IMR-90 (cell line): ENCODE results near the gene OXSR1. TPM values are rescaled to one million over a fixed set of nuclear protein-coding genes. Genes with fewer than 3 reads are reported as not detected.

Experiments used
- ATAC-seq: fragments of 200-7000 bp; cut with Tn5 transposase; 2 replicates; pipeline ENCODE4 v1.9.1; 2020; ENCODE audit warnings: low read depth, mild to moderate bottlenecking, moderate library complexity
- Bru-seq: library from RNA; stranded (reverse); fragments of 400-500 nt; gene quantifications from one replicate; lab custom pipeline; 2021; lab: Mats Ljungman, UMichigan
- BruChase-seq, 2 experiments: library from RNA; stranded (reverse); fragments of 400-500 nt; gene quantifications; one replicate each; lab custom pipeline; 2021; lab: Mats Ljungman, UMichigan
- BruUV-seq: library from RNA; stranded (reverse); fragments of 400-500 nt; replicated peaks from 2 replicates; lab custom pipeline; 2021; lab: Mats Ljungman, UMichigan
- CTCF ChIA-PET: fragments of 300-600 bp; formaldehyde crosslinking; extraction: SDS; loops from one replicate; lab custom pipeline; 2021; ENCODE audit warnings: antibody characterized with exemption; lab: Yijun Ruan, JAX
- POLR2A ChIA-PET: fragments of 300-600 bp; sonication (Branson Sonifier 250); formaldehyde crosslinking; loops from one replicate; lab custom pipeline; 2022; ENCODE audit warnings: antibody characterized with exemption; ENCODE audit not compliant: unreplicated experiment; lab: Charles Lee
- DNase-seq: peaks from one replicate; pipeline ENCODE4 v3.0.0; 2013
- H2AFZ ChIP-seq: replicated peaks from 2 replicates; pipeline ENCODE3; 2013; ENCODE audit warnings: low read length, mild to moderate bottlenecking; ENCODE audit not compliant: poor library complexity
- H2AK5ac ChIP-seq: 2 replicates; pipeline ENCODE4 v1.6.1; 2013; ENCODE audit warnings: low read depth, low read length, inconsistent platforms
- H2AK9ac ChIP-seq: replicated peaks from 2 replicates; pipeline ENCODE3; 2013; ENCODE audit warnings: mild to moderate bottlenecking, low read depth, low read length, moderate library complexity; ENCODE audit not compliant: poor library complexity
- H2BK120ac ChIP-seq: 2 replicates; pipeline ENCODE4 v1.6.1; 2013; ENCODE audit warnings: low read depth, low read length, inconsistent platforms
- H2BK15ac ChIP-seq: 3 replicates; pipeline ENCODE4 v1.6.1; 2013; ENCODE audit warnings: low read depth, low read length, inconsistent platforms
- H2BK20ac ChIP-seq: 2 replicates; pipeline ENCODE4 v1.6.1; 2013; ENCODE audit warnings: low read depth, mild to moderate bottlenecking, inconsistent platforms, low read length, moderate library complexity
- H2BK5ac ChIP-seq: 2 replicates; pipeline ENCODE4 v1.6.1; 2013; ENCODE audit warnings: mild to moderate bottlenecking, low read depth, low read length, inconsistent platforms; ENCODE audit not compliant: poor library complexity, severe bottlenecking
- H3K14ac ChIP-seq: replicated peaks from 2 replicates; pipeline ENCODE4 v1.6.1; 2013; ENCODE audit warnings: low read depth, low read length, inconsistent platforms
- H3K18ac ChIP-seq: 2 replicates; pipeline ENCODE4 v1.6.1; 2013; ENCODE audit warnings: low read depth, low read length, control low read depth
- H3K23ac ChIP-seq: 2 replicates; pipeline ENCODE4 v1.6.1; 2013; ENCODE audit warnings: low read depth, low read length, inconsistent platforms
- H3K27ac ChIP-seq: 2 replicates; pipeline ENCODE4 v1.5.1; 2013; ENCODE audit warnings: mild to moderate bottlenecking, control low read depth, low read length; ENCODE audit not compliant: insufficient read depth
- H3K27me3 ChIP-seq: 2 replicates; pipeline ENCODE4 v1.6.1; 2013; ENCODE audit warnings: low read length; ENCODE audit not compliant: control insufficient read depth, insufficient read depth
- H3K36me3 ChIP-seq: 2 replicates; pipeline ENCODE4 v1.6.1; 2013; ENCODE audit warnings: low read length, mixed read lengths; ENCODE audit not compliant: control insufficient read depth, insufficient read depth
- H3K4ac ChIP-seq: 2 replicates; pipeline ENCODE4 v1.6.1; 2013; ENCODE audit warnings: low read depth, low read length, inconsistent platforms
- H3K4me1 ChIP-seq: 2 replicates; pipeline ENCODE4 v1.6.1; 2013; ENCODE audit warnings: low read length, mixed read lengths; ENCODE audit not compliant: control insufficient read depth, insufficient read depth
- H3K4me2 ChIP-seq: 2 replicates; pipeline ENCODE4 v1.6.1; 2013; ENCODE audit warnings: low read depth, mild to moderate bottlenecking, control low read depth, low read length, moderate library complexity
- H3K4me3 ChIP-seq: 2 replicates; pipeline ENCODE4 v1.5.1; 2013; ENCODE audit warnings: low read depth, mild to moderate bottlenecking, control low read depth, low read length, moderate library complexity; ENCODE audit not compliant: insufficient read depth
- H3K56ac ChIP-seq: 2 replicates; pipeline ENCODE4 v1.6.1; 2013; ENCODE audit warnings: low read length, inconsistent platforms; ENCODE audit not compliant: insufficient read depth; ENCODE audit errors: extremely low read depth
- H3K79me1 ChIP-seq, 2 experiments: 2 replicates each; pipeline ENCODE4 v1.6.1; 2013; ENCODE audit warnings: low read length in 2 of 2, inconsistent platforms in 1 of 2, low read depth in 1 of 2
- H3K9ac ChIP-seq: 2 replicates; pipeline ENCODE4 v1.6.1; 2013; ENCODE audit warnings: low read depth, low read length, control low read depth
- H3K9me1 ChIP-seq: 2 replicates; pipeline ENCODE4 v1.6.1; 2013; ENCODE audit warnings: low read length, inconsistent platforms; ENCODE audit not compliant: insufficient read depth
- H3K9me3 ChIP-seq: 2 replicates; pipeline ENCODE4 v1.6.1; 2013; ENCODE audit warnings: low read length; ENCODE audit not compliant: control insufficient read depth, insufficient read depth
- H4K20me1 ChIP-seq: 2 replicates; pipeline ENCODE4 v1.6.1; 2013; ENCODE audit warnings: low read length, inconsistent platforms; ENCODE audit not compliant: insufficient read depth
- H4K5ac ChIP-seq: 2 replicates; pipeline ENCODE4 v1.6.1; 2013; ENCODE audit warnings: mild to moderate bottlenecking, low read depth, low read length, control low read depth
- H4K8ac ChIP-seq, 2 experiments: 2 replicates each; pipeline ENCODE4 v1.6.1; 2013; ENCODE audit warnings: low read depth in 2 of 2, low read length in 2 of 2, control low read depth in 1 of 2, inconsistent platforms in 1 of 2
- H4K91ac ChIP-seq: 2 replicates; pipeline ENCODE4 v1.6.1; 2013; ENCODE audit warnings: low read depth, low read length, inconsistent platforms; ENCODE audit not compliant: insufficient read depth
- CEBPB ChIP-seq: IDR thresholded peaks from 2 replicates; pipeline ENCODE4 v1.6.1; 2012; ENCODE audit warnings: low read depth, low read length, improper control_type of control experiment
- ELK1 ChIP-seq: fragments of 150-350 bp; IDR thresholded peaks from 2 replicates; pipeline ENCODE4 v1.6.1; 2016; ENCODE audit warnings: low read depth, mild to moderate bottlenecking, low read length, moderate library complexity, borderline replicate concordance
- FOS ChIP-seq: fragments of 150-350 bp; IDR thresholded peaks from 2 replicates; pipeline ENCODE4 v1.6.1; 2016; ENCODE audit warnings: low read depth, low read length
- MAFK ChIP-seq: IDR thresholded peaks from 2 replicates; pipeline ENCODE4 v1.6.1; 2012; ENCODE audit warnings: low read depth, low read length, improper control_type of control experiment
- MAZ ChIP-seq: IDR thresholded peaks from 2 replicates; pipeline ENCODE4 v1.6.1; 2012; ENCODE audit warnings: low read depth, mild to moderate bottlenecking, low read length, improper control_type of control experiment, moderate library complexity, borderline replicate concordance
- MXI1 ChIP-seq: IDR thresholded peaks from 2 replicates; pipeline ENCODE4 v1.6.1; 2012; ENCODE audit warnings: low read depth, mild to moderate bottlenecking, low read length, moderate library complexity, borderline replicate concordance
- NFE2L2 ChIP-seq: fragments of 150-350 bp; IDR thresholded peaks from 2 replicates; pipeline ENCODE4 v1.6.1; 2016; ENCODE audit warnings: low read depth, mild to moderate bottlenecking, low read length
- POLR2A ChIP-seq: IDR thresholded peaks from 2 replicates; pipeline ENCODE4 v1.6.1; 2012; ENCODE audit warnings: mild to moderate bottlenecking, low read depth, low read length
- RAD21 ChIP-seq: IDR thresholded peaks from 2 replicates; pipeline ENCODE4 v1.6.1; 2012; ENCODE audit warnings: low read length, improper control_type of control experiment
- RFX5 ChIP-seq: IDR thresholded peaks from 2 replicates; pipeline ENCODE4 v1.8.0; 2012; ENCODE audit warnings: low read depth, mild to moderate bottlenecking, low read length, moderate library complexity
- SMC3 ChIP-seq: fragments of 150-350 bp; IDR thresholded peaks from 2 replicates; pipeline ENCODE4 v1.6.1; 2016; ENCODE audit warnings: low read depth, mild to moderate bottlenecking, antibody characterized with exemption, low read length, moderate library complexity
- WGBS, 2 experiments: methylation state at CpG; one replicate each; pipeline versions ENCODE4 v1.1.5 to v1.1.7; 2013; ENCODE audit warnings: missing lambda C conversion rate in 2 of 2; ENCODE audit not compliant: insufficient read length in 1 of 2; ENCODE audit errors: extremely low coverage in 2 of 2; 5-methylcytosine and 5-hydroxymethylcytosine counted together
- dilution Hi-C: fragments of 300-500 bp; cut with HindIII; formaldehyde crosslinking; loops from one replicate; pipeline ENCODE4 v1.14.3; 2018; ENCODE audit warnings: low sequenced_read_pairs; ENCODE audit not compliant: unreplicated experiment
- in situ Hi-C: fragments of 300-500 bp; cut with MboI; formaldehyde crosslinking; loops from 3 replicates; pipeline ENCODE4 v1.14.3; 2019; ENCODE audit warnings: low sequenced_read_pairs, inconsistent platforms, mixed read lengths
- intact Hi-C: fragments of 100-400 bp; cut with micrococcal nuclease; formaldehyde crosslinking; loops from 2 replicates; pipeline ENCODE4 v1.10.0; 2022
- long read RNA-seq: library from polyadenylated mRNA; unstranded; transcript quantifications from one replicate; pipeline ENCODE4 v2.0.0, GENCODE V29; 2021; ENCODE audit not compliant: unreplicated experiment
- polyA plus RNA-seq, 3 experiments: library from polyadenylated mRNA; depleted of rRNA; stranded (reverse); fragments of >200 nt; gene quantifications; 2 replicates each; pipeline ENCODE4 v1.2.3, GENCODE V29; 2012; ENCODE audit warnings: low replicate concordance in 1 of 3
- total RNA-seq: library from RNA; depleted of rRNA; stranded (reverse); fragments of >200 nt; gene quantifications from 2 replicates; pipeline ENCODE4 v1.2.3, GENCODE V29; 2012; rRNA removed
- TF ChIP-seq, protein P1 (sequence below): conservative IDR thresholded peaks from 2 replicates; pipeline ENCODE4 v1.5.1; 2012; ENCODE audit warnings: mild to moderate bottlenecking, low read depth, low read length, improper control_type of control experiment

OXSR1 gene
- 37.6 and 50.5 TPM in 2 replicates for total RNA-seq
- 28.9 and 32.9 TPM in 2 replicates for polyA plus RNA-seq (2012; rRNA removed)
- 9.9 and 11.5 TPM in 2 replicates for polyA plus RNA-seq (2012; cell fraction: cytosol; rRNA removed)
- 7.8 and 33.4 TPM in 2 replicates for polyA plus RNA-seq (2012; cell fraction: nucleus; rRNA removed; ENCODE audit: low replicate concordance)
- percentile 88 among the genes with signal in this experiment for Bru-seq, nascent RNA
- BruChase-seq, experiment 1, labeled RNA remaining after a 6-hour chase: percentile 77 among the genes with signal in this experiment
- BruChase-seq, experiment 2, labeled RNA remaining after a 2-hour chase: percentile 77 among the genes with signal in this experiment
- long read RNA-seq, full-length matches to known transcripts: 15 of 46 reads
- long read RNA-seq, partial matches to known transcripts: 25 of 46 reads
- long read RNA-seq, other reads (novel, unspliced or antisense): 6 of 46 reads

GRCh38 chr3:38164952-38165721, at the start of gene OXSR1:
TSS of gene OXSR1 (plus strand) at chr3:38165537. CDS start at chr3:38165877, 340 bp downstream.
- Histone ChIP-seq H2AK9ac (peak within 1 kb of the TSS; percentile 98), H3K18ac (peak within 1 kb of the TSS; percentile 98), H3K9me3 (no peaks in the 10 kb centered on the region), H3K79me1 (peaks cover 0 to 16% of the 10 kb centered on the region in 2 experiments; a peak in 2 of 4 replicates), H3K9ac (peak within 1 kb of the TSS; percentile 97), H4K20me1 (peaks cover 5% of the 10 kb centered on the region; the same call in 1 of the 2 replicates), H2BK15ac (peak within 1 kb of the TSS; percentile 99; the same call in 2 of the 3 replicates), H3K4me1 (peaks cover 3% of the 10 kb centered on the region; the same call in 1 of the 2 replicates), H4K5ac (peak within 1 kb of the TSS; percentile 98), H3K56ac (peak within 1 kb of the TSS; percentile 100), H4K8ac (peak within 1 kb of the TSS; percentile 96 to 100), H3K14ac (peak within 1 kb of the TSS; percentile 100), H3K4me3 (peak within 1 kb of the TSS; percentile 57), H3K36me3 (no peaks in the 10 kb centered on the region), H3K4ac (peak within 1 kb of the TSS; percentile 100), H3K9me1 (0 out of 2 replicates have a peak, but pooled peaks cover 2% of the 10 kb centered on the region), H3K4me2 (peak within 1 kb of the TSS; percentile 90), H4K91ac (peak within 1 kb of the TSS; percentile 100), H3K27me3 (no peaks in the 10 kb centered on the region), H2AFZ (peak within 1 kb of the TSS; percentile 99), H2BK5ac (peak within 1 kb of the TSS; percentile 96), H2BK20ac (peak within 1 kb of the TSS; percentile 100), H2BK120ac (peak within 1 kb of the TSS; percentile 100), H3K27ac (peak within 1 kb of the TSS; percentile 98), H3K23ac (peak within 1 kb of the TSS; percentile 100), H2AK5ac (peak within 1 kb of the TSS; percentile 95)
- BruUV-seq: no TSS peak
- dilution Hi-C loops (no loop called here), in situ Hi-C loops (no loop called here), intact Hi-C loops (no loop called here)
- ChIA-PET CTCF (interaction anchor here (0.5 to 1.2 kb wide), 4 partner anchors 9 to 103 kb away, joined by 3 to 4 read pairs (median 3); no protein-coding TSS in a partner anchor), POLR2A (interaction anchor here (0.5 to 2.0 kb wide), 4 partner anchors 21 to 246 kb away, joined by 3 to 16 read pairs (median 8); partner anchors contain the start of gene ACAA1)
- DNase-seq (peak; percentile 100), ATAC-seq (peak; percentile 91)
- WGBS, 2 experiments: 0% methylated on average over 19 of the region's 57 CpGs; no CpG with 5 or more reads in 1 of the 2 experiments
- TF ChIP-seq SMC3 (no peak), ELK1 (no peak), CEBPB (0 out of 2 replicates have a peak, but pooled peaks have one; percentile 26), MXI1 (peak; percentile 56; the same call in 1 of the 2 replicates), RFX5 (no peak), MAZ (peak; percentile 26; the same call in 1 of the 2 replicates), POLR2A (peak; percentile 55; the same call in 1 of the 2 replicates), FOS (no peak), NFE2L2 (no peak), MAFK (no peak), RAD21 (no peak; the same call in 1 of the 2 replicates)
- TF ChIP-seq, protein P1, sequence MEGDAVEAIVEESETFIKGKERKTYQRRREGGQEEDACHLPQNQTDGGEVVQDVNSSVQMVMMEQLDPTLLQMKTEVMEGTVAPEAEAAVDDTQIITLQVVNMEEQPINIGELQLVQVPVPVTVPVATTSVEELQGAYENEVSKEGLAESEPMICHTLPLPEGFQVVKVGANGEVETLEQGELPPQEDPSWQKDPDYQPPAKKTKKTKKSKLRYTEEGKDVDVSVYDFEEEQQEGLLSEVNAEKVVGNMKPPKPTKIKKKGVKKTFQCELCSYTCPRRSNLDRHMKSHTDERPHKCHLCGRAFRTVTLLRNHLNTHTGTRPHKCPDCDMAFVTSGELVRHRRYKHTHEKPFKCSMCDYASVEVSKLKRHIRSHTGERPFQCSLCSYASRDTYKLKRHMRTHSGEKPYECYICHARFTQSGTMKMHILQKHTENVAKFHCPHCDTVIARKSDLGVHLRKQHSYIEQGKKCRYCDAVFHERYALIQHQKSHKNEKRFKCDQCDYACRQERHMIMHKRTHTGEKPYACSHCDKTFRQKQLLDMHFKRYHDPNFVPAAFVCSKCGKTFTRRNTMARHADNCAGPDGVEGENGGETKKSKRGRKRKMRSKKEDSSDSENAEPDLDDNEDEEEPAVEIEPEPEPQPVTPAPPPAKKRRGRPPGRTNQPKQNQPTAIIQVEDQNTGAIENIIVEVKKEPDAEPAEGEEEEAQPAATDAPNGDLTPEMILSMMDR: no peak
